HEK293 (cell line): Measurements from ENCODE around the gene FAF2.

Experiments used
- CTCF ChIA-PET: fragments of 350-600 bp; formaldehyde crosslinking; extraction: SDS; loops from one replicate; lab custom pipeline; 2021; ENCODE audit warnings: antibody characterized with exemption; lab: Yijun Ruan, JAX
- POLR2A ChIA-PET: fragments of 300-600 bp; formaldehyde crosslinking; extraction: SDS; loops from one replicate; lab custom pipeline; 2020; ENCODE audit warnings: antibody characterized with exemption, inconsistent platforms; lab: Yijun Ruan, JAX
- H3K27ac ChIP-seq: fragments of 200-500 bp; sonication (Bioruptor generic); 2 replicates; pipeline ENCODE4 v1.5.1; 2014; ENCODE audit warnings: low read depth, low read length, control low read depth, inconsistent platforms; ENCODE audit errors: extremely low read depth
- H3K36me3 ChIP-seq, 2 experiments: fragments of 200-500 bp in 1 of 2; sonication (Bioruptor generic) in 1 of 2; 1 replicate in 1 of 2; 2 replicates in 1 of 2; pipeline ENCODE4 v1.5.1; 2014 to 2017; ENCODE audit warnings: inconsistent platforms in 2 of 2, low read length in 2 of 2; ENCODE audit not compliant: control insufficient read depth in 2 of 2, insufficient read depth in 1 of 2
- H3K4me1 ChIP-seq: fragments of 200-500 bp; sonication (Bioruptor generic); 2 replicates; pipeline ENCODE4 v1.5.1; 2014; ENCODE audit warnings: mild to moderate bottlenecking, low read length, inconsistent platforms; ENCODE audit not compliant: control insufficient read depth, insufficient read depth
- H3K4me3 ChIP-seq: 2 replicates; pipeline ENCODE4 v1.5.1; 2011; ENCODE audit warnings: low read depth, mild to moderate bottlenecking, control low read depth, low read length, moderate library complexity
- H3K9me3 ChIP-seq: fragments of 200-500 bp; sonication (Bioruptor generic); 2 replicates; pipeline ENCODE4 v1.5.1; 2014; ENCODE audit warnings: low read depth, low read length, inconsistent platforms; ENCODE audit not compliant: control insufficient read depth, insufficient read depth
- AEBP2 ChIP-seq: fragments of 450-650 bp; formaldehyde crosslinking; IDR thresholded peaks from 2 replicates; pipeline ENCODE4 v1.5.1; 2016; ENCODE audit warnings: missing biosample characterization, missing genetic modification characterization, borderline replicate concordance
- FEZF1 ChIP-seq: fragments of 450-650 bp; formaldehyde crosslinking; IDR thresholded peaks from 2 replicates; pipeline ENCODE4 v1.5.1; 2016; ENCODE audit warnings: missing biosample characterization, missing genetic modification characterization
- GLI2 ChIP-seq: fragments of 450-650 bp; formaldehyde crosslinking; IDR thresholded peaks from 2 replicates; pipeline ENCODE4; 2017; ENCODE audit warnings: missing biosample characterization, missing genetic modification characterization, low read depth, borderline replicate concordance
- KLF16 ChIP-seq: fragments of 450-650 bp; formaldehyde crosslinking; IDR thresholded peaks from 2 replicates; pipeline ENCODE4 v1.5.1; 2017; ENCODE audit warnings: missing biosample characterization, missing genetic modification characterization
- KLF8 ChIP-seq: fragments of 450-650 bp; formaldehyde crosslinking; IDR thresholded peaks from 2 replicates; pipeline ENCODE4 v1.5.1; 2016; ENCODE audit warnings: missing biosample characterization, missing genetic modification characterization
- MEIS1 ChIP-seq: sonication (generic); formaldehyde crosslinking; IDR thresholded peaks from 2 replicates; pipeline ENCODE4 v1.8.1; 2022; ENCODE audit warnings: missing genetic modification reagents, mild to moderate bottlenecking, borderline replicate concordance
- PRDM10 ChIP-seq: fragments of 450-650 bp; formaldehyde crosslinking; IDR thresholded peaks from 2 replicates; pipeline ENCODE4 v1.5.1; 2016; ENCODE audit warnings: missing biosample characterization, missing genetic modification characterization
- ZBTB49 ChIP-seq: fragments of 450-650 bp; formaldehyde crosslinking; IDR thresholded peaks from 2 replicates; pipeline ENCODE4 v1.5.1; 2016; ENCODE audit warnings: missing biosample characterization, missing genetic modification characterization, low read depth
- ZNF112 ChIP-seq: fragments of 450-650 bp; formaldehyde crosslinking; IDR thresholded peaks from 2 replicates; pipeline ENCODE4 v1.5.0; 2017; ENCODE audit warnings: missing biosample characterization, missing genetic modification characterization
- ZNF2 ChIP-seq: fragments of 450-650 bp; formaldehyde crosslinking; IDR thresholded peaks from 2 replicates; pipeline ENCODE4 v1.5.1; 2016; ENCODE audit warnings: missing biosample characterization, missing genetic modification characterization
- ZNF211 ChIP-seq: fragments of 450-650 bp; formaldehyde crosslinking; IDR thresholded peaks from 2 replicates; pipeline ENCODE4 v1.5.1; 2016; ENCODE audit warnings: low read depth, missing biosample characterization, missing genetic modification characterization
- ZNF214 ChIP-seq: fragments of 450-650 bp; formaldehyde crosslinking; IDR thresholded peaks from 2 replicates; pipeline ENCODE4 v1.5.1; 2017; ENCODE audit warnings: missing biosample characterization, mild to moderate bottlenecking, missing genetic modification characterization, borderline replicate concordance
- ZNF248 ChIP-seq: fragments of 450-650 bp; formaldehyde crosslinking; IDR thresholded peaks from 2 replicates; pipeline ENCODE4 v1.5.1; 2017; ENCODE audit warnings: missing biosample characterization, missing genetic modification characterization
- ZNF37A ChIP-seq: fragments of 450-650 bp; IDR thresholded peaks from 2 replicates; pipeline ENCODE4 v1.5.1; 2018; ENCODE audit warnings: missing biosample characterization, missing genetic modification characterization
- ZNF548 ChIP-seq: fragments of 450-650 bp; formaldehyde crosslinking; IDR thresholded peaks from 2 replicates; pipeline ENCODE4 v1.5.1; 2016; ENCODE audit warnings: missing biosample characterization, missing genetic modification characterization
- ZNF549 ChIP-seq: fragments of 450-650 bp; IDR thresholded peaks from 2 replicates; pipeline ENCODE4 v1.5.1; 2018; ENCODE audit warnings: missing biosample characterization, missing genetic modification characterization, mild to moderate bottlenecking, inconsistent platforms, moderate library complexity
- ZNF571 ChIP-seq: fragments of 450-650 bp; formaldehyde crosslinking; IDR thresholded peaks from 2 replicates; pipeline ENCODE4 v1.5.0; 2017; ENCODE audit warnings: missing biosample characterization, missing genetic modification characterization
- ZNF596 ChIP-seq: fragments of 450-650 bp; IDR thresholded peaks from 2 replicates; pipeline ENCODE4 v1.5.0; 2018; ENCODE audit warnings: missing biosample characterization, mild to moderate bottlenecking, missing genetic modification characterization, moderate library complexity
- ZNF600 ChIP-seq: fragments of 450-650 bp; formaldehyde crosslinking; IDR thresholded peaks from 2 replicates; pipeline ENCODE4 v1.5.1; 2016; ENCODE audit warnings: missing biosample characterization, missing genetic modification characterization
- ZNF707 ChIP-seq: fragments of 450-650 bp; formaldehyde crosslinking; IDR thresholded peaks from 2 replicates; pipeline ENCODE4 v1.5.1; 2016; ENCODE audit warnings: missing biosample characterization, missing genetic modification characterization
- ZNF76 ChIP-seq: fragments of 450-650 bp; formaldehyde crosslinking; IDR thresholded peaks from 2 replicates; pipeline ENCODE4; 2016; ENCODE audit warnings: low read depth, missing biosample characterization, missing genetic modification characterization, borderline replicate concordance
- ZNF791 ChIP-seq: fragments of 450-650 bp; formaldehyde crosslinking; IDR thresholded peaks from 2 replicates; pipeline ENCODE4 v1.5.1; 2016; ENCODE audit warnings: missing biosample characterization, missing genetic modification characterization
- ZNF792 ChIP-seq: fragments of 450-650 bp; formaldehyde crosslinking; IDR thresholded peaks from 2 replicates; pipeline ENCODE4 v1.5.1; 2016; ENCODE audit warnings: missing biosample characterization, missing genetic modification characterization
- ZNF837 ChIP-seq: fragments of 450-650 bp; formaldehyde crosslinking; IDR thresholded peaks from 2 replicates; pipeline ENCODE4 v1.5.1; 2016; ENCODE audit warnings: missing biosample characterization, missing genetic modification characterization
- ZSCAN30 ChIP-seq: fragments of 450-650 bp; IDR thresholded peaks from 2 replicates; pipeline ENCODE4 v1.5.1; 2018; ENCODE audit warnings: missing biosample characterization, mild to moderate bottlenecking, missing genetic modification characterization, moderate library complexity
- TF ChIP-seq, protein P1 (sequence below): IDR thresholded peaks from 2 replicates; pipeline ENCODE4 v1.6.1; 2011; ENCODE audit warnings: mild to moderate bottlenecking, low read depth, low read length, borderline replicate concordance

FAF2 gene

GRCh38 chr5:176500511-176500910, 52.3 kb downstream of the FAF2 start:
- no peaks in the 10 kb centered on the region for H3K4me1 ChIP-seq
- ChIA-PET CTCF (interaction anchor here (0.6 kb wide), 1 partner anchor 367 kb away, joined by 3 read pairs; no protein-coding TSS in a partner anchor), POLR2A (no interaction called here)
- TF ChIP-seq ZBTB49 (tag by site-specific recombination) (no peak), ZNF837 (no peak), ZNF548 (no peak), ZNF596 (no peak), ZNF76 (tag by site-specific recombination) (no peak), ZNF211 (no peak), ZNF112 (tag by site-specific recombination) (no peak), FEZF1 (tag by site-specific recombination) (no peak), ZNF37A (tag by site-specific recombination) (no peak), ZNF214 (tag by site-specific recombination) (no peak), AEBP2 (tag by site-specific recombination) (no peak), ZNF707 (no peak)
- no peak overlapping the region for H3K27ac ChIP-seq
- no peaks in the 10 kb centered on the region for H3K9me3 ChIP-seq
- peaks cover 78 to 91% of the 10 kb centered on the region in 2 experiments for H3K36me3 ChIP-seq
- H3K4me3 ChIP-seq, result no peak overlapping the region

DNA sequence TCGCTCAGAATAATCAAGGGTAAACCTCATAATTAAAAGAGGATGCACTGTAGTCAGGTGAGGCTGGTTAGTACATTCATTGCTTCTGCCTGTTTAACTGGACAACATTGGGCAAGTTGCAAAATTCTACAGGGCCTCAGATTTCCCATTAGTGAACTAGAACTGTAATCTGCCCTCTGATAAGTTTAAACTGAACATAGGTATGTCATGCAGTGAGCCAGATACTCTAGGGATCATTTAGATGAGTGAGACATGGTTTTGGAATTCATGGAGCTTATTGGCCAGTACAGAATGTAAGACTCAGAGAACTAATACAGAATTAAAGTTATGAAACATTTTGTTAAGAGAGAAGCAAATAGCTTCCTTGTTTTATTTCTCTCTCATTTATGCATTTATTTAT, 53.1 kb downstream of the FAF2 start:
- POLR2A ChIA-PET, result interaction anchor here (0.8 kb wide), 1 partner anchor 36 kb away, joined by 4 read pairs; the partner anchor contains the start of gene RNF44
- TF ChIP-seq, protein P1, sequence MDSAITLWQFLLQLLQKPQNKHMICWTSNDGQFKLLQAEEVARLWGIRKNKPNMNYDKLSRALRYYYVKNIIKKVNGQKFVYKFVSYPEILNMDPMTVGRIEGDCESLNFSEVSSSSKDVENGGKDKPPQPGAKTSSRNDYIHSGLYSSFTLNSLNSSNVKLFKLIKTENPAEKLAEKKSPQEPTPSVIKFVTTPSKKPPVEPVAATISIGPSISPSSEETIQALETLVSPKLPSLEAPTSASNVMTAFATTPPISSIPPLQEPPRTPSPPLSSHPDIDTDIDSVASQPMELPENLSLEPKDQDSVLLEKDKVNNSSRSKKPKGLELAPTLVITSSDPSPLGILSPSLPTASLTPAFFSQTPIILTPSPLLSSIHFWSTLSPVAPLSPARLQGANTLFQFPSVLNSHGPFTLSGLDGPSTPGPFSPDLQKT, result no peak
- TF ChIP-seq ZNF792 (tag by site-specific recombination) (no peak), ZNF548 (no peak), ZNF2 (tag by site-specific recombination) (no peak), PRDM10 (tag by site-specific recombination) (no peak), ZNF549 (tag by site-specific recombination) (no peak), GLI2 (tag by site-specific recombination) (no peak), ZNF571 (no peak), KLF8 (tag by site-specific recombination) (no peak), ZSCAN30 (tag by site-specific recombination) (no peak), ZNF600 (tag by site-specific recombination) (no peak), KLF16 (tag by site-specific recombination) (no peak), MEIS1 (CRISPR knock-in tag) (no peak), ZNF791 (tag by site-specific recombination) (no peak), ZNF248 (no peak)
- H3K9me3 ChIP-seq, result no peaks in the 10 kb centered on the region
- no peak overlapping the region for H3K4me3 ChIP-seq
- H3K27ac ChIP-seq, result no peak overlapping the region
- CTCF ChIA-PET, result interaction anchor here (0.6 to 0.8 kb wide), 3 partner anchors 772 to 1601 kb away, joined by 3 to 4 read pairs (median 3); no protein-coding TSS in a partner anchor
- no peaks in the 10 kb centered on the region for H3K4me1 ChIP-seq
- H3K36me3 ChIP-seq, result peaks cover 75 to 90% of the 10 kb centered on the region in 2 experiments
